GM18951 (cell line): ENCODE measurements around the gene LRRC14B.

Experiments
- POLR2A ChIP-seq: IDR thresholded peaks from 4 replicates; pipeline ENCODE4 v1.6.1; 2011; ENCODE audit warnings: mild to moderate bottlenecking; ENCODE audit not compliant: insufficient read length, insufficient read depth; ENCODE audit errors: extremely low read depth
- in situ Hi-C: fragments of 300-500 bp; cut with MboI; formaldehyde crosslinking; loops from one replicate; pipeline ENCODE4 v1.12.0; 2022; ENCODE audit warnings: low sequenced_read_pairs, mixed read lengths, inconsistent platforms; ENCODE audit not compliant: unreplicated experiment

LRRC14B gene

GRCh38 chr5:191036-191948 lies at the start of gene LRRC14B:
Gene LRRC14B (plus strand): TSS chr5:191495. CDS start chr5:191539, 44 bp downstream.
- in situ Hi-C loops, result no loop called here
- TF ChIP-seq POLR2A, result no peak

GRCh38 chr5:141761-142160 lies 49.5 kb upstream of the LRRC14B start:
- TF ChIP-seq POLR2A, result no peak
- in situ Hi-C loops, result no loop called here

- TF ChIP-seq POLR2A, result no peak
- in situ Hi-C loops, result no loop called here
Measured at GRCh38 chr5:142246-142810, 49.0 kb upstream of the LRRC14B start.

GRCh38 chr5:143041-143440 lies 48.3 kb upstream of the LRRC14B start:
- TF ChIP-seq POLR2A, result no peak
- in situ Hi-C loops, result no loop called here

GRCh38 chr5:144941-145340 lies 46.4 kb upstream of the LRRC14B start:
- no peak for TF ChIP-seq POLR2A
- in situ Hi-C loops, result no loop called here

GRCh38 chr5:145585-146323 lies 45.5 kb upstream of the LRRC14B start:
- no peak for TF ChIP-seq POLR2A
- in situ Hi-C loops, result no loop called here

- no peak for TF ChIP-seq POLR2A
Measured at GRCh38 chr5:147751-148150, 43.5 kb upstream of the LRRC14B start.

GRCh38 chr5:149745-150485 lies 41.4 kb upstream of the LRRC14B start:
- in situ Hi-C loops, result no loop called here

More at GRCh38 chr5:147751-148150, 43.5 kb upstream of the LRRC14B start:
- in situ Hi-C loops, result no loop called here

GRCh38 chr5:150746-151145 lies 40.5 kb upstream of the LRRC14B start:
- in situ Hi-C loops, result no loop called here
- TF ChIP-seq POLR2A, result no peak

More at GRCh38 chr5:149745-150485, 41.4 kb upstream of the LRRC14B start:
- TF ChIP-seq POLR2A, result no peak

GRCh38 chr5:152077-152476 lies 39.2 kb upstream of the LRRC14B start:
- in situ Hi-C loops, result no loop called here
- TF ChIP-seq POLR2A, result no peak

GRCh38 chr5:153256-153655 lies 38.0 kb upstream of the LRRC14B start:
- no peak for TF ChIP-seq POLR2A
- in situ Hi-C loops, result no loop called here

GRCh38 chr5:154236-154635 lies 37.1 kb upstream of the LRRC14B start:
- in situ Hi-C loops, result no loop called here
- TF ChIP-seq POLR2A, result no peak

- in situ Hi-C loops, result no loop called here
- no peak for TF ChIP-seq POLR2A
Measured at GRCh38 chr5:154826-155225, 36.5 kb upstream of the LRRC14B start.
